Omental fat pad (tissue), 4 donors: ENCODE measurements around the gene KLHDC8B. TPM values are rescaled to one million over a fixed set of nuclear protein-coding genes. Genes with fewer than 3 reads are reported as not detected.

Source experiments
- ATAC-seq: fragments of 150-250 bp; one replicate; pipeline ENCODE4 v1.9.1; 2016; ENCODE audit warnings: mild to moderate bottlenecking, moderate library complexity; ENCODE audit not compliant: low FRiP score
- DNase-seq: peaks from one replicate; pipeline ENCODE4 v3.0.0-alpha.2; 2019; ENCODE audit warnings: low spot score
- total RNA-seq, 4 donors: library from RNA; depleted of rRNA; stranded (reverse); fragments of >200 nt; gene quantifications; one replicate each; pipeline ENCODE4 v1.1.0, GENCODE V29; 2016
- TF ChIP-seq, protein P1 (sequence below), 3 donors: fragments of 450-650 bp; IDR thresholded peaks; one replicate each; pipeline ENCODE4 v1.5.1; 2016 to 2017; ENCODE audit warnings: antibody characterized with exemption in 3 of 3, mild to moderate bottlenecking in 3 of 3, moderate library complexity in 2 of 3

Gene KLHDC8B
- total RNA-seq, 4 donors from 2014 or later, result 55.0 to 123 (median 65.5) TPM

DNA sequence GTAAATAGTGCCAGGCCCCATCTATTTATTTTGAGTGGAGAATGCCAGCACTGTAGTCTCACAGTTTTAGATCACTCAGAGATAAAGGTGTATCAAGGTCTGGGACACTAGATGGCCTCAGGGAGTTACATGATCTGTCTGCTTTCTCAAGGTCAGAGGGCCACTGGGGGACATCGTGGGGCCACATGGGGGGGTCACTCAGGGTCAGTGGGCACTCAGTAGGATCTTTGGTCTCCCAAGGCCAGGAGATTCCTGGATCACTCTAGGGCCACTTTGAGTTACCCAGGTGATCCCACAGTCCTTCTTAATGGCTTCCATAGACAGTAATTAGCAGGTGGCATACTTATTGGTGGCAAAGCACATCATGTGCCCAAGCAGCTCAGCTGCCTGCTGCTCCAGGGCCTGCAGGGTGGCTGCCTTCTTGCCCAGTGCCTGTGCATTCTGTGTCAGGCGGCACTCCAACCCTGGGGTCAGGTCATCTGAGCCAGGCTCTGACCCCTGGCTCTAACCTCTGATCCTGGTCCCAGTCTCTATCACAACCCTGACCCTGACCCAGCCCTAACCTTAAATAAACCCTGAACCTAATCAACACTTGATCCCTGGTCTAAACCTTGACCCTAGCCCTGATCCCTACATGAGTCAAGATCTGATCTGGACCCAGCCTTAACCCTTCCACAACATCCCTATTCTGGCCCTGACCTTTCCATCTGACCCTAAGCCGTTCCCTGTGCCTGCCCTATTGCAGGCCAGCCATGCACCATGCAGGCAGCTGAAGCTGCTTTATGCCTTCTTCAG is 36.7 kb upstream of the KLHDC8B start:
- TF ChIP-seq, protein P1, sequence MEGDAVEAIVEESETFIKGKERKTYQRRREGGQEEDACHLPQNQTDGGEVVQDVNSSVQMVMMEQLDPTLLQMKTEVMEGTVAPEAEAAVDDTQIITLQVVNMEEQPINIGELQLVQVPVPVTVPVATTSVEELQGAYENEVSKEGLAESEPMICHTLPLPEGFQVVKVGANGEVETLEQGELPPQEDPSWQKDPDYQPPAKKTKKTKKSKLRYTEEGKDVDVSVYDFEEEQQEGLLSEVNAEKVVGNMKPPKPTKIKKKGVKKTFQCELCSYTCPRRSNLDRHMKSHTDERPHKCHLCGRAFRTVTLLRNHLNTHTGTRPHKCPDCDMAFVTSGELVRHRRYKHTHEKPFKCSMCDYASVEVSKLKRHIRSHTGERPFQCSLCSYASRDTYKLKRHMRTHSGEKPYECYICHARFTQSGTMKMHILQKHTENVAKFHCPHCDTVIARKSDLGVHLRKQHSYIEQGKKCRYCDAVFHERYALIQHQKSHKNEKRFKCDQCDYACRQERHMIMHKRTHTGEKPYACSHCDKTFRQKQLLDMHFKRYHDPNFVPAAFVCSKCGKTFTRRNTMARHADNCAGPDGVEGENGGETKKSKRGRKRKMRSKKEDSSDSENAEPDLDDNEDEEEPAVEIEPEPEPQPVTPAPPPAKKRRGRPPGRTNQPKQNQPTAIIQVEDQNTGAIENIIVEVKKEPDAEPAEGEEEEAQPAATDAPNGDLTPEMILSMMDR (IDR thresholded peaks at IDR 0.05), result no peak
- DNase-seq (no peak), ATAC-seq (no peak)

DNA sequence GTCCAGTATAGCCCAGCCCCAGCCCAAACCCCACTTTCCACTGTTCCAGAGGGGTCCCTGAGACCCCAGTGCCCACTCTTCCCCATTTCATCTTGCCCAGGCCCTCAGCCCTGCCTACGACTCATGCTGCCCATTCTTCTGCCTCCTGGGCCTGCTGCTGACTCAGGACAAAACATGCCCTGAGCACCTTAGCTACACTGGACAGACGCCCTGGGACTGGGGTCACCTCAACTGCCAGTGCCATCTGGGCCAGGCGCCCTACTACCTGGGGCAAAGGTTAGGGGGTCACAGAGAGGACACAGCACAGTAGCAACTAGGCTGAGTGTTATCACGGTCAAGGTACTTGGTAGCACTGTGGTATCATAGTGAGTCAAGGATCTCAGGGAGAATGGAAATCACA is 35.9 kb upstream of the KLHDC8B start:
- DNase-seq, result no peak
- no peak for ATAC-seq
- TF ChIP-seq, protein P1 (IDR thresholded peaks at IDR 0.05), result no peak

DNA sequence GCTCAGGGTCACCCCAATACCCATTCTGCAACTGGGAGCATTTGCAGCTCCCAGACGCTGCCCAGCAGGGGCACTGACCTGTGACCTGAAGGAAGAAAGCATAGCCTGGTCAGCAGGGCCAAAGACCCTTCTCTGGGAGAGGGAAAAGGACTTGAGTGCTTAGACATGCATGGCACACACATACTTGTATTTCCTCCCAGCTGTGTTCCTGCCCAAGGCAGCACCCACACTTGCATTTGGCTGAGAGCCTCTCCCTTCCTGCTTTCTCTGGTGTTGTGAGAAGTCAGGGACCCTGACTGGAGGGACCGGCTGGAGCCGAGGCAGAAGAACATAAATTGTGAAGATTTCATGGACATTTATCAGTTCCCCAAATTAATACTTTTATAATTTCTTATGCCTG is 31.3 kb upstream of the KLHDC8B start:
- DNase-seq (no peak), ATAC-seq (no peak)
- TF ChIP-seq, protein P1 (IDR thresholded peaks at IDR 0.05), result no peak

- TF ChIP-seq, protein P1 (IDR thresholded peaks at IDR 0.05), result no peak
- DNase-seq, result no peak
- no peak for ATAC-seq
Observed at GRCh38 chr3:49148159-49148558, 23.2 kb upstream of the KLHDC8B start.

- DNase-seq (no peak), ATAC-seq (no peak)
- TF ChIP-seq, protein P1 (IDR thresholded peaks at IDR 0.05), result no peak
Observed at GRCh38 chr3:49151610-49152009, 19.8 kb upstream of the KLHDC8B start.

- no peak for ATAC-seq
- TF ChIP-seq, protein P1 (IDR thresholded peaks at IDR 0.05), result no peak
- DNase-seq, result no peak
Observed at GRCh38 chr3:49153349-49153912, 18.0 kb upstream of the KLHDC8B start.

DNA sequence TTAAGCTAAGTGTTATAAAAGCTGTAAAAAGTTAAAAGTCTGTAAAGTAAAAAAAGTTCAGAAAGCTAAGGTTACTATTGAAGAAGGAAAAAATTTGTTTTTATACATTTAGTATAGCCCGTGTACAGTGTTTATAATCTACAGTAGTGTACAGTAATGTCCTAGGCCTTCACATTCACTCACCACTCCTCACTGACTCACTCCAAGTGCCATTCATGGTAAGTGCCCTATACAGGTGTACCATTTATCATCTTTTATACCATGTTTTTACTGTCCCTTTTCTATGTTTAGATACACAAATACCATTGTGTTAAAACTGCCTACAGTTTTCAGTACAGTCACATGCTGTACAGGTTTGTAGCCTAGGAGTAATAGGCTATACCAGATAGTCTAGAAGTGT is 14.1 kb upstream of the KLHDC8B start:
- no peak for DNase-seq
- TF ChIP-seq, protein P1 (IDR thresholded peaks at IDR 0.05), result no peak
- ATAC-seq, result no peak
